Measurements from ENCODE around the gene STRBP. TPM values are rescaled to one million over a fixed set of nuclear protein-coding genes. Genes with fewer than 3 reads are reported as not detected.

The STRBP gene
- total RNA-seq, 2 donors from 2014 or later = 2.8 to 3.3 TPM

GRCh38 chr9:123266655-123267399, 1.6 kb downstream of the STRBP start:
- no peak for ATAC-seq (ENCODE audit: insufficient number of reproducible peaks, low FRiP score, low read depth)
- H3K27me3 ChIP-seq (replicated peaks; ENCODE audit: insufficient read depth) = no peaks in the 10 kb centered on the region
- no peaks in the 10 kb centered on the region for H3K9me3 ChIP-seq
- no peak for DNase-seq (ENCODE audit: low spot score)
- H3K4me1 ChIP-seq (ENCODE audit: control insufficient read depth in 1 of 2, low read depth in 2 of 2) = peaks cover 0 to 4% of the 10 kb centered on the region in 2 donors
- H3K4me3 ChIP-seq = peak overlapping the region; percentile 99
- H3K27ac ChIP-seq = no peak overlapping the region
- no peaks in the 10 kb centered on the region for H3K36me3 ChIP-seq
- no peak for TF ChIP-seq CTCF (IDR thresholded peaks at IDR 0.05)

GRCh38 chr9:123265833-123266232, 2.6 kb downstream of the STRBP start:
- H3K27me3 ChIP-seq (replicated peaks; ENCODE audit: insufficient read depth) = no peaks in the 10 kb centered on the region
- no peaks in the 10 kb centered on the region for H3K9me3 ChIP-seq
- H3K36me3 ChIP-seq = no peaks in the 10 kb centered on the region
- ATAC-seq (ENCODE audit: insufficient number of reproducible peaks, low FRiP score, low read depth) = no peak
- no peak for DNase-seq (ENCODE audit: low spot score)
- no peak overlapping the region for H3K4me3 ChIP-seq
- TF ChIP-seq CTCF (IDR thresholded peaks at IDR 0.05) = no peak
- H3K27ac ChIP-seq = no peak overlapping the region
- peaks cover 0 to 4% of the 10 kb centered on the region in 2 donors for H3K4me1 ChIP-seq (ENCODE audit: control insufficient read depth in 1 of 2, low read depth in 2 of 2)

GRCh38 chr9:123263227-123263626, 5.2 kb downstream of the STRBP start:
- H3K4me1 ChIP-seq (ENCODE audit: control insufficient read depth in 1 of 2, low read depth in 2 of 2) = no peaks in the 10 kb centered on the region
- H3K4me3 ChIP-seq = no peak overlapping the region
- H3K9me3 ChIP-seq = no peaks in the 10 kb centered on the region
- ATAC-seq (ENCODE audit: insufficient number of reproducible peaks, low FRiP score, low read depth) (no peak), DNase-seq (ENCODE audit: low spot score) (no peak)
- H3K36me3 ChIP-seq = no peaks in the 10 kb centered on the region
- no peaks in the 10 kb centered on the region for H3K27me3 ChIP-seq (replicated peaks; ENCODE audit: insufficient read depth)
- no peak overlapping the region for H3K27ac ChIP-seq
- no peak for TF ChIP-seq CTCF (IDR thresholded peaks at IDR 0.05)

DNA sequence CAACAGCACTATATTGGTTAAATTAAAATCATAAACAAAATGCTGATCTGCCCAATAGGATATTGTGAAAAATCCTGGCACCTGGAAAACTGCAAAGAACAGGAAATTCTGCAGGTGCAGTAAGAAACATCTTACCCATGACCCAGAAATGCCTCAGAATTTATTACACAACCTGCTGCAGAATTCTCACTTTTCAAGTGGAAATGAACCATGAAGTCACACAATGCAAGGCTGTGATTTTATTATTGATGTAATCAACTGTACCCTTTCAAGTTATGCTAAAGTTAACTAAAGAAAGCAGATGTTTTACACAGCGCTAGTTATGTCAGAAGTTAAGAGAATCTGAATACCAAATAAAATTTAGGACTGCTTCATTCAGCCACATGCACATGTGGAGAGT, 6.0 kb downstream of the STRBP start:
- ATAC-seq (ENCODE audit: insufficient number of reproducible peaks, low FRiP score, low read depth) (no peak), DNase-seq (ENCODE audit: low spot score) (no peak)
- Histone ChIP-seq H3K4me3 (no peak overlapping the region), H3K27ac (no peak overlapping the region), H3K9me3 (no peaks in the 10 kb centered on the region), H3K4me1 (ENCODE audit: control insufficient read depth in 1 of 2, low read depth in 2 of 2) (no peaks in the 10 kb centered on the region), H3K36me3 (no peaks in the 10 kb centered on the region), H3K27me3 (replicated peaks; ENCODE audit: insufficient read depth) (no peaks in the 10 kb centered on the region)
- no peak for TF ChIP-seq CTCF (IDR thresholded peaks at IDR 0.05)

DNA sequence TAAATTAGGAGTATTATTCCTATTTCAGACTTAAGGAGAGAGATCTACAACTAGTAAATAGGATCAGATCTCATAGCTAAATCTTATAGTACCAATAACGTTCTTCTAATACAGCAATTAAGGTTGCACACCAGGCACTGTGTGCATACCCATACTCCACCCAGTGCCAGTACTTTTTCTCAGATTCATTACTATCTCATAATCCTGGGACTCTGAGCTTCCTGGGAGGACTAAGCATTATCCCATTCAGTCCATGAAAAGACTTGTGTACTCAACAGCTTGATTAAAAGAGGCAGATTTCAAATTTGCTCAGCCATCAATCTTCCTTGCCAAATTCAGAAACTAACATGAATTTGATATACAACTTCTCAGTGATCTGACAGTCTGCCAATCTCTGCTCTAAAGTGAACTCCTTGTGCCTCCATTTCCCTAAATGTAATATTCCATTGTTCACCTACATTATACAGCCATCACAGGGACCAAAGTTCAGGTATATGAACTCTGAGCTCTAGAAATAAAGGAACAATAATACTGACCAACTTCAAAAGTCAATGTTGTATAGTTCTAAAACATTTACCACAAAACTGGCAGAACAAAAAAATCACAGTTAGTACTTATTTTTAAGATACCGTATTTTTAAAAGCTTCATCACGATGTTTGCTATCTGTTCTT, 7.2 kb downstream of the STRBP start:
- TF ChIP-seq CTCF (IDR thresholded peaks at IDR 0.05) = no peak
- Histone ChIP-seq H3K27me3 (replicated peaks; ENCODE audit: insufficient read depth) (no peaks in the 10 kb centered on the region), H3K36me3 (no peaks in the 10 kb centered on the region), H3K4me3 (no peak overlapping the region), H3K27ac (no peak overlapping the region), H3K9me3 (no peaks in the 10 kb centered on the region), H3K4me1 (ENCODE audit: control insufficient read depth in 1 of 2, low read depth in 2 of 2) (no peaks in the 10 kb centered on the region)
- DNase-seq (ENCODE audit: low spot score) = no peak
- no peak for ATAC-seq (ENCODE audit: insufficient number of reproducible peaks, low FRiP score, low read depth)
